ENCODE measurements around the gene ADARB2.

The ADARB2 gene

DNA sequence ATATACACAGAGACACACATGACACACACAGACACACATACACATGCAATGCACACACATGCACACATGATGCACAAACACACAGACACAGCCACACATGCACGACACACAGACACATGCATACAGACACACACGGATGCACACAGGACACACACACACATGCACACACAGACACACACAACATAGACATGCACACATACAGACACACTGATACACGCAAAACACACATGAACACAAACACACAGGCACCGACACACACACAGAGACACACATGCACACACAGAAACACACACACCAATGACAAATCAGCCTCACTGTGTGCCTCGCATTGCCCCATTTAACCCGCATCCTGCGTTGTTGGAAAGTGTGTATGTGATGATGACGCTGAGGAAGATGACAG is 232.4 kb downstream of the ADARB2 start:
- TF ChIP-seq, protein P1, sequence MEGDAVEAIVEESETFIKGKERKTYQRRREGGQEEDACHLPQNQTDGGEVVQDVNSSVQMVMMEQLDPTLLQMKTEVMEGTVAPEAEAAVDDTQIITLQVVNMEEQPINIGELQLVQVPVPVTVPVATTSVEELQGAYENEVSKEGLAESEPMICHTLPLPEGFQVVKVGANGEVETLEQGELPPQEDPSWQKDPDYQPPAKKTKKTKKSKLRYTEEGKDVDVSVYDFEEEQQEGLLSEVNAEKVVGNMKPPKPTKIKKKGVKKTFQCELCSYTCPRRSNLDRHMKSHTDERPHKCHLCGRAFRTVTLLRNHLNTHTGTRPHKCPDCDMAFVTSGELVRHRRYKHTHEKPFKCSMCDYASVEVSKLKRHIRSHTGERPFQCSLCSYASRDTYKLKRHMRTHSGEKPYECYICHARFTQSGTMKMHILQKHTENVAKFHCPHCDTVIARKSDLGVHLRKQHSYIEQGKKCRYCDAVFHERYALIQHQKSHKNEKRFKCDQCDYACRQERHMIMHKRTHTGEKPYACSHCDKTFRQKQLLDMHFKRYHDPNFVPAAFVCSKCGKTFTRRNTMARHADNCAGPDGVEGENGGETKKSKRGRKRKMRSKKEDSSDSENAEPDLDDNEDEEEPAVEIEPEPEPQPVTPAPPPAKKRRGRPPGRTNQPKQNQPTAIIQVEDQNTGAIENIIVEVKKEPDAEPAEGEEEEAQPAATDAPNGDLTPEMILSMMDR (IDR thresholded peaks at IDR 0.05; ENCODE audit: control extremely low read depth, extremely low read depth, low read depth, missing control alignments), result no peak
- ChIA-PET CTCF (no interaction called here), POLR2A (no interaction called here)
- DNase-seq (ENCODE audit: extremely low spot score), result no peak

DNA sequence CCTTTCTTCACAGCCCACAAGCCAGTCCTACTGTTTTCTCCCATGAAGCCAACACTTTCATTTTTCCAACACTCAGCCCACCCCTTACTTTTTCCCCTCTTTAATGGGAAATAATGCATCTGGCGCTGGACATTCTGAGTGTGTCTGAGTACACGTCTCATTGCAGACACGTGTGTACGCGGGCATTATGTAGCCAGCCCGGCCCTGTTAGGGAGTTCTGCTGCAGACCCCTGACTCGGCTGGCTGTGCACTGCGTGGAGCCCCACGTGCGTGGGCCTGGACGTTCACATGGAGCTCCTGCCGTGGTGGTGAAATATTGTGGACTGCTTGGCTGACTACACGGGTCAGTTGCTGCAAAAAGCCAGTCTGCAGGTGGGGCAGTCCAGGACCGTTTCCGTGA is 233.0 kb downstream of the ADARB2 start:
- ChIA-PET CTCF (no interaction called here), POLR2A (no interaction called here)
- no peak for DNase-seq (ENCODE audit: extremely low spot score)
- TF ChIP-seq, protein P1 (IDR thresholded peaks at IDR 0.05; ENCODE audit: control extremely low read depth, extremely low read depth, low read depth, missing control alignments), result no peak

DNA sequence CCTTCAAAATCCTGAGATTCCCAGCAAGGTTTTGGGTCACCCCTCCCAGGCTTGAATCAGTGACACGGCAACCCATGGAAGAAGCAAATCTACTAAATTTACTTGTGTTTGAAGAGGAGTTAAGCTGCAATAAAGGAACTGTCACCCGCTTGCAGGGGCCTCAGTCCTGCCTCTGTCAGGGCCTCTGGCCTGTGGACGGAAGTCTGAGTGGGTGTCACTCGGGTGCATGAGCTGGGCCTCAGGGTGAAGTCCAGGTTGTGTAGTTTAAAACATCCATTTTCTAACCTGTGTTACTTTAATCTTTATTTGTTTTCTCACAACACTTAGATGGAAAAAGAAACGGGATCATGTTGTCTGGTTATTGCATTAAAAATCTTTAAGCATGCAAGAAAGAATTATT is 234.9 kb downstream of the ADARB2 start:
- DNase-seq (ENCODE audit: extremely low spot score), result no peak
- POLR2A ChIA-PET, result no interaction called here
- CTCF ChIA-PET, result interaction anchor here (1.3 kb wide), 1 partner anchor 19 kb away, joined by 3 read pairs; no protein-coding TSS in a partner anchor
- TF ChIP-seq, protein P1 (IDR thresholded peaks at IDR 0.05; ENCODE audit: control extremely low read depth, extremely low read depth, low read depth, missing control alignments), result no peak

DNA sequence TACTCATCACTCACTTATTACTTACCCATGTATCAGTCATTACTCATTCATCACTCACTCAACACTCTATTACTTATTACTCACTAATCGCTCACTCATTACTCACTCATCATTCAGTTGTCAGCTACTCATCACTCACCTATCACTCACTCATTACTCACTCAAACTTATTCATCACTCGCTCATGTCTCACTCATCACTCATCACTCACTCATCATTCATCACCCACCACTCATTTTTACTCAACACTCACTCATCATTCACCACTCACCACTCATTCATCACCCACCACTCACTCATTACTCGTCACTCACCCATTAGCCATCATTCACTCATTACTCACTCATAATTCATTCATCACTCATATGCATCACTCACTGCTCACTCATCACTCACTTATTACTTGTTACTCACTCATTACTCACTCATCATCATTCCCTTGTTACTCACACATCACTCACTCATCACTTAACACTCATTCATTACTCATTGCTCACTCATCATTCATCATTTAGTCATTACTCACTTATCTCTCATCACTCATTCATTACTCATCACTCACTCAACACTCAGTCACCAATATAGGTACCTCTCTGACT is 237.9 kb downstream of the ADARB2 start:
- TF ChIP-seq, protein P1 (IDR thresholded peaks at IDR 0.05; ENCODE audit: control extremely low read depth, extremely low read depth, low read depth, missing control alignments), result no peak
- DNase-seq (ENCODE audit: extremely low spot score), result no peak
- ChIA-PET POLR2A (no interaction called here), CTCF (interaction anchor here (1.0 kb wide), 1 partner anchor 8 kb away, joined by 3 read pairs; no protein-coding TSS in a partner anchor)

DNA sequence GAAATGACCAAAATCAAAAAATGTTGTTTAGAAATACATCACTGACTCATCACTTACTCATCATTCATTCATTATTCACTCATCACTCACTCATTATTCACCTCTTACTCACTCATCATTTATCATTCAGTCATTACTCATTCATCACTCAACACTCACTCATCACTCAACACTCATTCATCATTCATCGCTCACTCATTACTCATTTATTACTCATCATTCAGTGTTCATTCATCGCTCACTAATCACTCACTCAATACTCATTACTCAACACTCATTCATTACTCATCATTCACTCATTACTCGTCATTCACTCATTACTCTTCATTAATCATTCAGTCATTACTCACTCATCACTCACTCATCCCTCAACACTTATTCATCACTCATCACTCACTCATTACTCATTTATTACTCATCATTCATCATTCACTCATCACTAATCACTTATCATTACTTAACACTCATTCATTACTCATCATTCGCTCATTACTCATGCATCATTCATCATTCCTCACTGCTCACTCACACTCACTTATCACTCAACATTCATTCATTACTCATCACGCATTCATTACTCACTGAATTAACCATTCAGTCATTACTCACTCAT is 238.5 kb downstream of the ADARB2 start:
- CTCF ChIA-PET, result no interaction called here

DNA sequence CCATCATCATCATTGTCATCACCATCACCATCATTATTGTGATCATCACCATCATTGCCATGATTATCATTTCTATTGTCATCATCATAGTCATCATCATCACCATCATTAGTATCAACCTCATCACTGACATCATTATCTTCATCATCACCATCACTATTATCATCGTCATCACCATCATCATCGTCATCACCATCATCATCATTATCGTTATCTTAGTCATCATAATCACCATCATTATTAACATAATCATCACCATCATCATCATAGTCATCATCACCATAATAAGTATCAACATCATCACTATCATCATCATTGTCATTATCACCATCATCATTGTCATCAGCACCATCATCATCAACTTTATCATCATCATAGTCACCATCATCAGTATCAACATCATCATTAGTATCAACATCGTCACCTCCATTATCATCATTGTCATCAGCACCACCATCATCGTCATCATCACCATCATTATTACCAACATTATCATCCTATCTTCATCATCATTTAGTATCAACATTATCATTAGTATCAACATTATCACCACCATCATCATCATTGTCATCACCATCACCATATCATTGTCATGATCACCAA is 241.3 kb downstream of the ADARB2 start:
- POLR2A ChIA-PET, result no interaction called here
- CTCF ChIA-PET, result no interaction called here
- no peak for DNase-seq (ENCODE audit: extremely low spot score)
- TF ChIP-seq, protein P1 (IDR thresholded peaks at IDR 0.05; ENCODE audit: control extremely low read depth, extremely low read depth, low read depth, missing control alignments), result no peak

More for the DNA sequence above, 238.5 kb downstream of the ADARB2 start:
- no peak for DNase-seq (ENCODE audit: extremely low spot score)
- POLR2A ChIA-PET, result no interaction called here
- TF ChIP-seq, protein P1 (IDR thresholded peaks at IDR 0.05; ENCODE audit: control extremely low read depth, extremely low read depth, low read depth, missing control alignments), result no peak

All from GM10248 (cell line).